HG03066 (cell line): ENCODE data around the gene SLITRK5.
A peak's percentile ranks its signal among the peaks of the same experiment; 100 is the strongest.

Source experiments
- ATAC-seq: cut with Tn5 transposase; IDR thresholded peaks from one replicate; pipeline ENCODE4 v1.9.1; 2021; ENCODE audit warnings: low read depth; ENCODE audit not compliant: unreplicated experiment

Gene SLITRK5, protein sequence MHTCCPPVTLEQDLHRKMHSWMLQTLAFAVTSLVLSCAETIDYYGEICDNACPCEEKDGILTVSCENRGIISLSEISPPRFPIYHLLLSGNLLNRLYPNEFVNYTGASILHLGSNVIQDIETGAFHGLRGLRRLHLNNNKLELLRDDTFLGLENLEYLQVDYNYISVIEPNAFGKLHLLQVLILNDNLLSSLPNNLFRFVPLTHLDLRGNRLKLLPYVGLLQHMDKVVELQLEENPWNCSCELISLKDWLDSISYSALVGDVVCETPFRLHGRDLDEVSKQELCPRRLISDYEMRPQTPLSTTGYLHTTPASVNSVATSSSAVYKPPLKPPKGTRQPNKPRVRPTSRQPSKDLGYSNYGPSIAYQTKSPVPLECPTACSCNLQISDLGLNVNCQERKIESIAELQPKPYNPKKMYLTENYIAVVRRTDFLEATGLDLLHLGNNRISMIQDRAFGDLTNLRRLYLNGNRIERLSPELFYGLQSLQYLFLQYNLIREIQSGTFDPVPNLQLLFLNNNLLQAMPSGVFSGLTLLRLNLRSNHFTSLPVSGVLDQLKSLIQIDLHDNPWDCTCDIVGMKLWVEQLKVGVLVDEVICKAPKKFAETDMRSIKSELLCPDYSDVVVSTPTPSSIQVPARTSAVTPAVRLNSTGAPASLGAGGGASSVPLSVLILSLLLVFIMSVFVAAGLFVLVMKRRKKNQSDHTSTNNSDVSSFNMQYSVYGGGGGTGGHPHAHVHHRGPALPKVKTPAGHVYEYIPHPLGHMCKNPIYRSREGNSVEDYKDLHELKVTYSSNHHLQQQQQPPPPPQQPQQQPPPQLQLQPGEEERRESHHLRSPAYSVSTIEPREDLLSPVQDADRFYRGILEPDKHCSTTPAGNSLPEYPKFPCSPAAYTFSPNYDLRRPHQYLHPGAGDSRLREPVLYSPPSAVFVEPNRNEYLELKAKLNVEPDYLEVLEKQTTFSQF

DNA sequence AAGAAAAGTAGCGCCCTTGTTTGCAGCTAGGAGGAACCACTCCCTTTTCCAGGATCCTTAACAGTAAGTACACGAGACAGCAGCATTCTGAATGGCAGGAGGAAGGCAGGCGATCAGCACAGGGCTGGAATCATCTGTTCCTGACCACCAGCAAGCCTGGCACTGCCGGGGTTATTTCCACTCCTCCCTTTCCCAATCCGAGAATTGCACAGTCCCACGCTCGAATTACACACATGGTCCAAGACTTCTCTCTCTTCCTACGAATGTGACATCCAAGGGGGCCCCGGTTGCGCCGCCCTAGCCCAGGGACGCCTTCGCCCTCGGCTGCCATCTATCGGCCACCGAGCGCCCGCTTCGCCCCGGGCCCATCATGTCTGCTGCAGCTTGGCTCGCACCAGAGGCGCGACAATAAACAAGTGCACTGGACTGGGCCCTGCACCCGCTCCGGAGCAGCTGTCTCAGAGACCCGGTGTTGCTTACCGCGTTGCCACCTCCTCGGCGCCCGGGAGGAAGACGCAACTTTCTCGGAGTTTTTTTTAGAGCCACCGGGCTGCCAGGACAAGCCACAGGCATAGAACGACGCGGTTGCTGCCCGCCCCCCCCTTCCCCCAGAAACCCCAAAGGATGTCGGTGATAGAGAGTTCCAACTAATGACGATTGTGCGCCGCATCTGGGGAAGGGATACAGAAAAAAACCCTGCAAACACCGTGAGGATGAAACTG, at the start of gene SLITRK5:
SLITRK5 (plus strand) TSS at position 341 of the 722 bp plus-strand sequence. CDS start 4,018 bp downstream, outside the sequence.
- peak; percentile 98 for ATAC-seq

DNA sequence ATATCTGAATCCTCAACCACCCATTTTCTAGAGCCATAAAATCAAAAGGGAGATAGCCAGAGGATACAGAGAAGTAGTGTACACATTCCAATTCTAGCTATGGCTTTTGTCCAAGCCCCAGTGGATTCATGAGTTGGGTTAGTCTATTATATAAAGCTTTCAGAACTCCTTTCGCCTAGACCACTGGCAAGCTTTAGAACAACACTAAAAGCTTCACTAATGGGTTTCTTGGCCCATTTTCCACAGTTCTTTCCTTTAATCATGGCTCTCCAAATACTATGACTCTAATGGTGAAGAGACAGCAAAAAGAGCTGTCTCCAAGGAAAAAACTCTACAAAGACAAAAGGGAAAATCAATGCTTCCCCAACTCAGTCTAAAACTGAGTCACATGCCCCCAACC, 48.2 kb upstream of the SLITRK5 start:
- no peak for ATAC-seq

DNA sequence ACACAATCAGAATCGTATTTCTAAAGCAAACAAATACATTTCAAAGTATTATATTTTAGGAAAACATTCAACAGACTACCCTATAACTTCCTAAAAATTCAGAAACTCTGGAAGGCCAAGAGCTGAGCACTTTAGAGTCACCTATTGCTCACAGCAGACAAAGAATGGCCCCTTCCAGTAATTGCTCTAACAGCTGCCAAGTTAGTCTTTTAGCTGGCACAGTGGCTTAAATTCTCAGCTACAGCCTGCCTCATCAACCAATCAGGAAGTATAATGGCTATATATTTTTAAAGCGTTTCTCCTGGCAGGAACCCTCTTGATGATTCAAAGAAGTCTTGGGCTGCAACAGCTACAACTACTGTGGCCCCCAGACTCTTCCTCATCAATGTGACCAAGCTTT, 14.9 kb upstream of the SLITRK5 start:
- no peak for ATAC-seq

DNA sequence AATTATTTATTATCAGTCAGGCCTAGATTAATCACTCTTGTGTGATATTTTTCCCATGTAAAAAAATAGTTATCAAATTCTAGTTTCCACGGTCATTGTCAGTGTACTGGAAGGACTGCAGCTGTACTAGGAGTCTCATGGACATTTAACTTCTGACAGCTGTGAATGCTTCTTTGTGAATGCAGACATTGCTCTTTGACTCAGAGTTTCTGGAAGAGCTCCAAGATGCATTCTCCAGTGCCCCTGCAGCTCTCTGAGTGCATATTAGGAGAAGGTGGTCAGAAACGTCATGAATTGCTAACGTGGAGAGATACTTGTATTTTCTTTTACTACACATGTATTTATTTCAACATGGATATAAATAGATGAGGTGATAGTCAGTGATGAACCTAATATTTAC, 9.7 kb upstream of the SLITRK5 start:
- no peak for ATAC-seq

DNA sequence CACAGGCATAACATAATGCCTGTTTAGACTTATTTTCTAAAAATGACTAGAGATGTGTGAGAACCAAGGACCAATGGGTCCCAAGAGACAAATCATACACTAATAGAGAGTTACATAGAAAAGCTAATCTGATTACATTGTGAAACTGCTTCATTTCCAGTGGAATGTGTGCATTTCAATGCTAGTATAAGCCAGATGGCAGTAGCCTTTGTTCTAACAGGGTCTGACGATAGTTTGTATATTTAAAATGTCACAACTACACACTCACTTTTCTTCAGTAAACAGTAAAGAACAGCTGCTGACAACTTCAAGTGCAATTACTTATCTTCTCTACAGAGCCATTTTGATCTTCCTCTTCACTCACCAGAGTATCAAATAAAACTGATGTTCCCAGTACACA, 4.3 kb upstream of the SLITRK5 start:
- no peak for ATAC-seq

DNA sequence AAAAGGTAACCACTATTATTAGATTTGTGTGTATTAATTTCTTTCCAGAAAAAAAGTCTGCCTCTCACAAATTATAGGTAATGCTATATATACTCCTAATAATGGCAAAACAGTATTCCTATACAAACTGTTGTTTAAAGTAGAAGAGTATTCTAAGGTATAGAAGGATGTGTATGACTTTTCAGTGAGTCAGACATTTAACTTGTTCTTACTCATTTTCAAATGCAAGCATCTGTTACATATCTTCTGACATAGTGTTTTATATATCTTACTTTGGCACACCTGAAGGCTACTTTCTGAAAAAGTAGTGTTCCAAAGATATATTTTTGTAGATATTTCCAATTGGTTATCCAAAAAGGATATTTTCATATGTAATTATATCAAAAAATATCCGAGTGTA, 3.5 kb upstream of the SLITRK5 start:
- ATAC-seq, result no peak

DNA sequence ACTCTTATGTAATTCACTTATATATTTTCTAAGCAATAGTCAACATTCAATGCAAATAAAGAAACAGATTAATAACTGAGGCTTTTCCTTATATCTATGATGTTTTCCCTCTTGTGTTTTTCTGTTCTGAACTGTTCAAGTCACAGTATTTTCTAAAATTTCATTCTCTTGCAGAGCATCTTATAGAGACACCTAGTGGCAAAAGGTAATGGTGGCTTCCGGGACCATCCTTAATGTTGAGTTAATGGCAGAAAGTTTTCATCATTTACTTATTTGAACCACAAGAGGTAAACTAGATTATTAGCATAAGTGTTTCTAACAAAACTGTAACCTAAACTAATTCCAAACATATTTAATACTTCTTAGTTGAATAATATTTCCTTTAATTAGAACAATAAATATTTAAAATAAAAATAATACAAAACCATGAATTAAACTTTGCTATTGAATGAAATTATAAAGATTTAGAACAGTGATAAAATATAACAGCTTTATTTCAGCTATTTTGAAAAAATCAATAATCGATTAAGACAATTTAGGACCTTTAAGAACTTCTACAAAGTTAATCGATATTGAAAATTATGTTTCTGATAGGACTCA, 1.7 kb upstream of the SLITRK5 start:
- no peak for ATAC-seq

DNA sequence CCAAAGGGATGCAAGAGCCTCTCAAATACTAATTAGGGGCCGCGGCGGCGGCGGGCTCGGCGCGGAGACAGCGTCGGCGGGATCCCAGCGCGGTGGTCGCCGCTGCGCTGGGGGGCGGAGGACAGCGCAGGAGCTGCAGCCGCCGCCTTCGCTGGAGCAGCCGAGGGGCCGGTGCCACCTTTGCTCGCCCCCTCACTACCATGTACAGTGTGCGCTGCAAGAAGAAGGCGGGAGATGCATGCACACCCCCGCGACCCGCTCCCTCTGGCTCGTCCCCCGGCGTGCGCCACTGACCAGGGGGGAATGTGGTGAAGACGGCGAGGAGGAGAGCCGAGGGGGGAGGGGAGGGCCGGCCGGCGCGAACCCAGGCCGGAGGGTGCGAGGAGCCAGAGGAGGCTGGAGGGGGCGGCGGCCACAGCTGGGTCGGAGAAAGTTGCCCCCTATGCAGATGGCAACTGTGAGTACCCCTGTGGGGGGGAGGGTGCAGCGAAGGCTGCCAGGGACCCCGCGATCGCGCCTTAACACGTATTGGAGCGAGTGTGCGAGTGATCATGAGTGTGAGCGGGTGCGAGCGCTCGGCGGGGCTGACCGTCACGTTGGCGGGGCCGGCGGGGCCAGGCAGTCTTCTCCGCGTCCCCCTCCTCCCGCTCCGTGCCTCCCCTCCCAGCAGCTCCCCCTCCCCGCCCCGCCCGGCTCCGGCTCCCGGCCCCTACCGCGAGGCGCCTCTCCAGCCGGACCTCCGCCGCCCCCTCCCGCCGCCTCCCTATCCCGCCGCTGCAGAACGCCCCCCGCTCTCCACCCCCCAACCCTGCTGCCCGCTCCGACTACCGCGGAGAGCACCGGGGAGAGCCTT, 808 bp downstream of the SLITRK5 start:
- peak; percentile 6 for ATAC-seq

DNA sequence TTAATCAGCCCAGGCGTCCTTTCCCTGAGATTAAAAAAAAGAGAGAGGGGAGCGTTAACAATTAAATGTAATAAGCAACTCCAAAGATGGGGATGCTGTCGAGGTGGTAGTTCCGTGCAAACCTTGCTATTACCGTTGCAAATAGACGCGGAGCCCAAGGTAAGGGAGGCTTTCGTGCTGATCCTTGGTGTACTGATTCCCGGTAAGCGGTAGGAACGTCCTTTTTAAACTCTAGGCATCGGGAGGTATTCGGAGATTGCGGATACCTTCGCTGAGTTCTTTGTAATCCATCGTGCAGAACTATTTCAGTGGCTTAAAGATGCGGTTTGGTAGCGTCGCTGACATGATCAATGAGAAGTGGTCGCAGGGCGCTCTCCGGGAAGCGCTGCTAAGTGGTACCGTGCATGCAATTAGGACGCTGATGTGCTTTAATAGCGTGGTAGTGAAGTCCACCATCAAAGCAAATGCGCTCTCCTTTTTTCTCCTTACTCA, 3.1 kb downstream of the SLITRK5 start:
- ATAC-seq, result no peak

DNA sequence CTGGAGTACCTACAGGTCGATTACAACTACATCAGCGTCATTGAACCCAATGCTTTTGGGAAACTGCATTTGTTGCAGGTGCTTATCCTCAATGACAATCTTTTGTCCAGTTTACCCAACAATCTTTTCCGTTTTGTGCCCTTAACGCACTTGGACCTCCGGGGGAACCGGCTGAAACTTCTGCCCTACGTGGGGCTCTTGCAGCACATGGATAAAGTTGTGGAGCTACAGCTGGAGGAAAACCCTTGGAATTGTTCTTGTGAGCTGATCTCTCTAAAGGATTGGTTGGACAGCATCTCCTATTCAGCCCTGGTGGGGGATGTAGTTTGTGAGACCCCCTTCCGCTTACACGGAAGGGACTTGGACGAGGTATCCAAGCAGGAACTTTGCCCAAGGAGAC, 4.7 kb downstream of the SLITRK5 start:
- no peak for ATAC-seq

DNA sequence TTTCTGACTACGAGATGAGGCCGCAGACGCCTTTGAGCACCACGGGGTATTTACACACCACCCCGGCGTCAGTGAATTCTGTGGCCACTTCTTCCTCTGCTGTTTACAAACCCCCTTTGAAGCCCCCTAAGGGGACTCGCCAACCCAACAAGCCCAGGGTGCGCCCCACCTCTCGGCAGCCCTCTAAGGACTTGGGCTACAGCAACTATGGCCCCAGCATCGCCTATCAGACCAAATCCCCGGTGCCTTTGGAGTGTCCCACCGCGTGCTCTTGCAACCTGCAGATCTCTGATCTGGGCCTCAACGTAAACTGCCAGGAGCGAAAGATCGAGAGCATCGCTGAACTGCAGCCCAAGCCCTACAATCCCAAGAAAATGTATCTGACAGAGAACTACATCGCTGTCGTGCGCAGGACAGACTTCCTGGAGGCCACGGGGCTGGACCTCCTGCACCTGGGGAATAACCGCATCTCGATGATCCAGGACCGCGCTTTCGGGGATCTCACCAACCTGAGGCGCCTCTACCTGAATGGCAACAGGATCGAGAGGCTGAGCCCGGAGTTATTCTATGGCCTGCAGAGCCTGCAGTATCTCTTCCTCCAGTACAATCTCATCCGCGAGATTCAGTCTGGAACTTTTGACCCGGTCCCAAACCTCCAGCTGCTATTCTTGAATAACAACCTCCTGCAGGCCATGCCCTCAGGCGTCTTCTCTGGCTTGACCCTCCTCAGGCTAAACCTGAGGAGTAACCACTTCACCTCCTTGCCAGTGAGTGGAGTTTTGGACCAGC, 5.3 kb downstream of the SLITRK5 start:
- no peak for ATAC-seq

DNA sequence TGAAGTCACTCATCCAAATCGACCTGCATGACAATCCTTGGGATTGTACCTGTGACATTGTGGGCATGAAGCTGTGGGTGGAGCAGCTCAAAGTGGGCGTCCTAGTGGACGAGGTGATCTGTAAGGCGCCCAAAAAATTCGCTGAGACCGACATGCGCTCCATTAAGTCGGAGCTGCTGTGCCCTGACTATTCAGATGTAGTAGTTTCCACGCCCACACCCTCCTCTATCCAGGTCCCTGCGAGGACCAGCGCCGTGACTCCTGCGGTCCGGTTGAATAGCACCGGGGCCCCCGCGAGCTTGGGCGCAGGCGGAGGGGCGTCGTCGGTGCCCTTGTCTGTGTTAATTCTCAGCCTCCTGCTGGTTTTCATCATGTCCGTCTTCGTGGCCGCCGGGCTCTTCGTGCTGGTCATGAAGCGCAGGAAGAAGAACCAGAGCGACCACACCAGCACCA, 5.9 kb downstream of the SLITRK5 start:
- no peak for ATAC-seq

DNA sequence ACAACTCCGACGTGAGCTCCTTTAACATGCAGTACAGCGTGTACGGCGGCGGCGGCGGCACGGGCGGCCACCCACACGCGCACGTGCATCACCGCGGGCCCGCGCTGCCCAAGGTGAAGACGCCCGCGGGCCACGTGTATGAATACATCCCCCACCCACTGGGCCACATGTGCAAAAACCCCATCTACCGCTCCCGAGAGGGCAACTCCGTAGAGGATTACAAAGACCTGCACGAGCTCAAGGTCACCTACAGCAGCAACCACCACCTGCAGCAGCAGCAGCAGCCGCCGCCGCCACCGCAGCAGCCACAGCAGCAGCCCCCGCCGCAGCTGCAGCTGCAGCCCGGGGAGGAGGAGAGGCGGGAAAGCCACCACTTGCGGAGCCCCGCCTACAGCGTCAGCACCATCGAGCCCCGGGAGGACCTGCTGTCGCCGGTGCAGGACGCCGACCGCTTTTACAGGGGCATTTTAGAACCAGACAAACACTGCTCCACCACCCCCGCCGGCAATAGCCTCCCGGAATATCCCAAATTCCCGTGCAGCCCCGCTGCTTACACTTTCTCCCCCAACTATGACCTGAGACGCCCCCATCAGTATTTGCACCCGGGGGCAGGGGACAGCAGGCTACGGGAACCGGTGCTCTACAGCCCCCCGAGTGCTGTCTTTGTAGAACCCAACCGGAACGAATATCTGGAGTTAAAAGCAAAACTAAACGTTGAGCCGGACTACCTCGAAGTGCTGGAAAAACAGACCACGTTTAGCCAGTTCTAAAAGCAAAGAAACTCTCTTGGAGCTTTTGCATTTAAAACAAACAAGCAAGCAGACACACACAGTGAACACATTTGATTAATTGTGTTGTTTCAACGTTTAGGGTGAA, 6.6 kb downstream of the SLITRK5 start:
- ATAC-seq, result no peak

DNA sequence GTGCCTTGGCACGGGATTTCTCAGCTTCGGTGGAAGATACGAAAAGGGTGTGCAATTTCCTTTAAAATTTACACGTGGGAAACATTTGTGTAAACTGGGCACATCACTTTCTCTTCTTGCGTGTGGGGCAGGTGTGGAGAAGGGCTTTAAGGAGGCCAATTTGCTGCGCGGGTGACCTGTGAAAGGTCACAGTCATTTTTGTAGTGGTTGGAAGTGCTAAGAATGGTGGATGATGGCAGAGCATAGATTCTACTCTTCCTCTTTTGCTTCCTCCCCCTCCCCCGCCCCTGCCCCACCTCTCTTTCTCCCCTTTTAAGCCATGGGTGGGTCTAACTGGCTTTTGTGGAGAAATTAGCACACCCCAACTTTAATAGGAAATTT, 7.2 kb downstream of the SLITRK5 start:
- no peak for ATAC-seq

DNA sequence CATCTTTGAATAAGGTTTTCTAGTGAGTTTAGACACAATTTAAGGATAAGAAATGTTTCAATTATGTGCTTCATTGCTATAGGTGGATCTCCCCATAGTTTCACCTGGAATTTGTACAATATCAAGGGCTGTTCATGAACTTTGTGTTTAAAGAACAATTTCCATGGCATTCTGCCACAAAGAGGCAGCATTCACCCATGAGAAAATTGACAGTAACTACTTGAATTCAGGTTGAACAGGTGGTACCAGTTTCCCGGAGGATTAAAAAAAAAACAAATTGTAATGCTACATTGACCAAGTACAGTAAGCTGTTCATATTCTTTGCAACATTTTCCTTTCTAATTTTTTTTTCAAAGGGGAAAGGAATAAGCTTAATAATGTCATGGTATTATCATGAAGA, 9.1 kb downstream of the SLITRK5 start:
- ATAC-seq, result no peak

DNA sequence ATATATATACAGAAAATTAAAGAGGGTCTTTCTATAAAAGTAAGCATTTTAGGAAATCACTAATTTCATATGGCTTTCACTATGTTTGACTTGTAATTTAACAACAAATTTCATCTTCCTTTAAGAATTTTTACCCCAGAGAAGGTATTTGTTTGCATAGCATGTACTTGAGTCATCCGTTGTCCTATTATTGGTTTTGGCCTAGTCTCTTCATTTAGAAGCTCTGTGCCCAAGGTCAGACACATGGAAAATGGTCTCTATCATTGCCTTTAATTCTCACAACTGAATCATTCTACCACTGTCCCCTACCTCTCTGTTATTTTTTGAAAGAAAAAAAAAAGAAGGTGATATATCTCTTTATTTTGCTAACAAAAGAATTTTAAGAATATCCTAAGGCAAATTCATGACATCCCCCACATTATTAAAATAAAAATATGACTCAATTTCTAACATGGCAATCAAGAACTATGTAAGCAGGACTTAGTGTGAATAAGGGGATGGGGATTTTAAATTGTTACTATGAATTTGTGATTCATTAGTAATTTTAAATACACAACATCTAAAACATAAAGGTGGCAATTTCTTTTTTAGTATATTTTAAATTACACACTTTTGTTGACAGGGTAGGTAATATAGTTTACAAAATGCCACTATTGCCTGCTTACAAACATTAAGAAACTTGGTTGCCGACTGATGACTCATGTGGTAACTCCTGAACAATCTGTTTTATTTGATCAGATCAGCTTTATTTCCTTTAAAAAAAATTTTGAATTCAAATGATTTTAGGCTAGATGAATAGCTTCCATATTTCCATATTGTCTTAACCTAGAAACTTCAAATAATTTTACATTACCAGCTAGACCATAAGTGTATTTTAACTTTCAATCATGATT, 13.9 kb downstream of the SLITRK5 start:
- ATAC-seq, result no peak

DNA sequence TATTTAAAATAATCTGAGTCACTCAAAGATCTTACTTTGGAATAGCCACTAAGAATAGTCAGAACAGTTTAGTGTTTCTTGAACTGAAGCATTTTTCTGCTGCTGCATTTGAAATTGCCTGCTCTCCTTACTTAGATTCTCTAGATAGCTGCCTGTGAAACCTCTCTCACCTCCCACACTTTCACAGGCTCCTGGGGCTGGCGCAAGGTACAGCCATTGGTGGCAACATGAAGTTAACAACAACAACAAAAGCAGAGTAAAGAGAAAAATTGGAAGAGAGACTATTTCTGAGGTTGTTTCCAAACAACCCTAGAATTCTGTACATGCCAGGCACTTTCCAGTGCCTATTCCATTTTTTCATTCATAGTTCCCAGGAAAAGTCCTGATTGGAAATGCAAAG, 25.3 kb downstream of the SLITRK5 start:
- no peak for ATAC-seq
